Activated naive CD4-positive, alpha-beta T cell treated with anti-CD3 and anti-CD28 coated beads, Interleukin-2, amount 50 U/mL, for 16 hours (primary cell): ENCODE results near the gene XBP1.
A peak's percentile ranks its signal among the peaks of the same experiment; 100 is the strongest.
"Not testable (repeated sequence)": the region's sequence is repeated elsewhere in the genome, so short reads cannot be mapped to it uniquely, and the experiment has no call there.

Experiments
- DNase-seq: peaks from one replicate; pipeline ENCODE4 v3.0.0-alpha.2; 2020

The XBP1 gene

GRCh38 chr22:28817919-28818859, 17.8 kb upstream of the XBP1 start:
- no peak for DNase-seq

DNA sequence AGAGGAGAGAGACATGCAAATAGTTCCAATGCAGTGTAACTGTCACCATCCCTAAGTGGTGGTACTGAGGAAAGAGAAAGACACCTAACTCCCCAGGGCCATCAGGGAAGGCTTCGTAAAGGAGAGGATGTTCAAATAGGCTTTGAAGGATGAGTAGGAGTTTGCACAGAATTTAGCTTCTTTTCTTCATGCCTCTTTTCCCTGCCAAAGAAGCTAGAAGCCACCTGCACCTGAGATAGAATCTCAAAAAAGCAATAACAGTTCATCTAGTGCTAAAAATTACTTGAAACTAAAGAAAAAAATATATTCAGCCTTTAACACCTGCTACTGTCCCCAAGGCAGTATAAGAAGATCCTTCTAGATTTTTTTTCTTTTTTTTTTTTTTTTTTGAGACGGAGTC, 16.7 kb upstream of the XBP1 start:
- DNase-seq, result no peak

- DNase-seq, result no peak
Observed at GRCh38 chr22:28815729-28816128, 15.4 kb upstream of the XBP1 start.

- no peak for DNase-seq
Observed at GRCh38 chr22:28815111-28815510, 14.7 kb upstream of the XBP1 start.

GRCh38 chr22:28813772-28814518, 13.6 kb upstream of the XBP1 start:
- DNase-seq, result no peak

DNA sequence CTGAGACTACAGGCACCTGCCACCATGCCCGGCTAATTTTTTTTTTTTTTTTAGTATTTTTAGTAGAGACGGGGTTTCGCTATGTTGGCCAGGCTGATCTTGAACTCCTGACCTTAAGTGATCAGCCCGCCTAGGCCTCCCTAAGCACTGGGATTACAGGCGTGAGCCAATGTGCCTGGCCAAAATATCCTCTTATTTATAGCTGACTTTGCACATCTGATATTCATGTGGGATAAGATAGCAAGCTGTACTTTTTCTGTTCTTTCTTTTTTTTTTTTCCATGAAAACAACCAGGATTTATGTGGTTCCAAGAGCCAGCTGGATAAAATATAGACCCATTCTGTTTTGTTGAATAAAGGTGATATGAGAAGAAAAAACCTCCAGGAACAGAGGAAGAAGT, 12.1 kb upstream of the XBP1 start:
- DNase-seq, result no peak

GRCh38 chr22:28810821-28811491, 10.6 kb upstream of the XBP1 start:
- no peak for DNase-seq

DNA sequence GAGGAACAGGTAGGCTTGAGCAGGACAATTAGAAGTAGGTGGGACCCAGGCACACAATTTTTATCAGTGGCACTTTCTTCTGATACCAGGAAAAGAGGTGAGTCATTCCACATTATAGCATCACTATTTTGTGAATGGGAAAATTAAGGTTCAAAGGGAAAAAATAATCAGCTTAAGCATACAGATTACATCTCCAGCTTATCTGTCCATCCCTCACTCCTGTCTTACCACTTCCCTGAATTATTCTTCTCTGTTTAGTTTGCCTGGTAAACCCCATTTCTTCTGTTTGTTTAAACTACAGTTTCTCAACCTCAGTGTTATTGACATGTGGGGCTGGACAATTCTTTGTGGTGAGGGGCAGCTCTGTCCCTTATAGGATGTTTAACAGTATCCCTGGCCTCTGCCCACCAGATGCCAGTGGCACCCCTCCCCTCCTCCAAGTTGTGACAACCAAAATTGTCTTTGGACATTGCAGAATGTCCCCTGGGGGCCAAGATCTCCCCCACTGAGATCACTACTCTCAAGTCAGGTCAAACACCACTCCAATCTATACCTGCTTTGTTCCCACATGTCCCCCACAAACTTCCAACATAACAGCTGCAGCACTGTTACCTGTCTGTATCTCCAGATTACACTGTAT, 8.5 kb upstream of the XBP1 start:
- DNase-seq, result no peak

GRCh38 chr22:28805426-28805825, 5.1 kb upstream of the XBP1 start:
- DNase-seq, result not testable (repeated sequence)

- no peak for DNase-seq
Observed at GRCh38 chr22:28802595-28803123, 2.3 kb upstream of the XBP1 start.

DNA sequence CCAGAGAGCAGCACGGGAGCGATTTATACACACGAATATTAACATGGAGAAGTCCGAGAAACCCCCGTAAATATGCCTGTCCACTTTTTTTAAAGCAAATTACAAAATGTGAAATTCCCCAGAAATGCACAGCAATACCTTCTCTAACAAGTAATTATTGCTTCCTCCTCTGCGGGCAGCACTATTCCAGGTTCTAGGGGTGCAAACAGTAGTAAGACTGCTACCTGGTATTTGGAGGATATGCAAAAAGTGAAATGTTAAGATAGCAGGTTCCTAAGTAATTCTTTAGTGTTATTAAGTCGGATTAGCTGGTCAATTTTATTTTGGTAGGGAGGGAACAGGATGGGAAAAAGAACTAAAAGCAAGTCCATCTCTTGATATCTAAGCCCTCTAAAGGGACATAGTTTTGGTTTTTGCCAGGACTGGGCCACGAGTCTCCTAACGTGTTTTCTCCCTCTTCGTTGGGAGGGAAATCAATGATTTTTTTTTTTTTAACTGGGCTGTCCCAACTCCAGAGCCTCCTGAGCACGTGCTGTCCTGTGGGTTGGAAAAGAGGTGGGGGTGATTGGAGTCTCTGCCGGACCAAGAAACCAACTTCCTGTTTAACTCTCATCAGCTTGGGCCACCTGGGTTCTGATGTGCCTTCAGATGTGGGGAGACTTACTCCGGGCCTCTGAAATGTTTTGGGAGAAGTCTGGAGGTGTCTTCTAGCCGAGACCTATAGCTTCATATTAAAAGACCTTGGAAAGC, 1.7 kb upstream of the XBP1 start:
- DNase-seq, result no peak

GRCh38 chr22:28799606-28800307, 612 bp downstream of the XBP1 start:
- no peak for DNase-seq

DNA sequence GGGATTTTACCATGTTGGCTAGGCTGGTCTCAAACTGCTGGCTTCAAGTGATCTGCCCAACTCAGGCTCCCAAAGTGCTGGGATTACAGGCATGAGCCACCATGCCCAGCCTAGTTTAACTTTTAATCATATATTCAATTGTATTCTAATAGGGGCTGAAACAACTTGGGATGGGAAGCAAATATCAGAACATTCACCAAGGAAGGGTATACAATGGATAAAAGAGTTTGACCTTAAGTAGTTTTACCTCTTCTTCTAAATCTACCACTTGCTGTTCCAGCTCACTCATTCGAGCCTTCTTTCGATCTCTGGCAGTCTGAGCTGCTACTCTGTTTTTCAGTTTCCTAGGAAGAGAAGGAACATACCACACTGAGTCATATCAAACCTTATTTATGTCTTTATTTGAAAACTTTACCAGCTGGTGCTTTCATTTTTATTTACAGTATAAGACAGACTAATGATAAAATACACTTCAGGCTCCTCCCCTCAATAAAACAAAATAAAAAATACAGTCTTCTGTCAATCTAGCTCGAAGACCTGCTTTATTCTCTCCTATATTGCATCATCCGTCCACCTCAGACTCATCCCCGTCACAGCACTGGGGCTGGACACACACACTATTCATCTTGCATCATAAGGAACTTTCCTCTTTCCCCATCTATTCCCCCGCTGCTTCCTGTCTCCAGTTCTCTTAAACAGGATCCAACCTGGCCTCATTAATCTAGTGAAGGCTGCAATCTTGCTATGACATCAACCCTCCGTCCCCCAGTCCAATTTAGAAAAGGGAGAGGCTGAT, 1.4 kb downstream of the XBP1 start:
- DNase-seq, result peak; percentile 35

- no peak for DNase-seq
Observed at GRCh38 chr22:28795932-28796856, 4.2 kb downstream of the XBP1 start.

DNA sequence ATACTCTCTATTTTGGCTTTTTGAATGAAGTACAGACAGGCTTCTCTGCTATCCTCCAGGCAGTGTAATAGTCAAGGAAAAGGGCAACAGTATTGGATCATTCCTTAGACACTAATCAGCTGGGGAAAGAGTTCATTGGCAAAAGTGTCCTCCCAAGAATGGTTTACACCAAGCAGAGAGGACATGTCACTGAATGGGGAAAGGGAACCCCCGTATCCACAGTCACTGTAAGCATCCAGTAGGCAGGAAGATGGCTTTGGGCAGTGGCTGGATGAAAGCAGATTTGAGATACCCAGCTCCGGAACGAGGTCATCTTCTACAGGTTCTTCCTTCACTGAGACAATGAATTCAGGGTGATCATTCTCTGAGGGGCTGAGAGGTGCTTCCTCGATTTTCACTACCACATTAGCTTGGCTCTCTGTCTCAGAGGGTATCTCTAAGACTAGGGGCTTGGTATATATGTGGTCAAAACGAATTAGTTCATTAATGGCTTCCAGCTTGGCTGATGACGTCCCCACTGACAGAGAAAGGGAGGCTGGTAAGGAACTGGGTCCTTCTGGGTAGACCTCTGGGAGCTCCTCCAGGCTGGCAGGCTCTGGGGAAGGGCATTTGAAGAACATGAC, 5.2 kb downstream of the XBP1 start:
- no peak for DNase-seq

GRCh38 chr22:28793976-28794584, 6.3 kb downstream of the XBP1 start:
- DNase-seq, result no peak

DNA sequence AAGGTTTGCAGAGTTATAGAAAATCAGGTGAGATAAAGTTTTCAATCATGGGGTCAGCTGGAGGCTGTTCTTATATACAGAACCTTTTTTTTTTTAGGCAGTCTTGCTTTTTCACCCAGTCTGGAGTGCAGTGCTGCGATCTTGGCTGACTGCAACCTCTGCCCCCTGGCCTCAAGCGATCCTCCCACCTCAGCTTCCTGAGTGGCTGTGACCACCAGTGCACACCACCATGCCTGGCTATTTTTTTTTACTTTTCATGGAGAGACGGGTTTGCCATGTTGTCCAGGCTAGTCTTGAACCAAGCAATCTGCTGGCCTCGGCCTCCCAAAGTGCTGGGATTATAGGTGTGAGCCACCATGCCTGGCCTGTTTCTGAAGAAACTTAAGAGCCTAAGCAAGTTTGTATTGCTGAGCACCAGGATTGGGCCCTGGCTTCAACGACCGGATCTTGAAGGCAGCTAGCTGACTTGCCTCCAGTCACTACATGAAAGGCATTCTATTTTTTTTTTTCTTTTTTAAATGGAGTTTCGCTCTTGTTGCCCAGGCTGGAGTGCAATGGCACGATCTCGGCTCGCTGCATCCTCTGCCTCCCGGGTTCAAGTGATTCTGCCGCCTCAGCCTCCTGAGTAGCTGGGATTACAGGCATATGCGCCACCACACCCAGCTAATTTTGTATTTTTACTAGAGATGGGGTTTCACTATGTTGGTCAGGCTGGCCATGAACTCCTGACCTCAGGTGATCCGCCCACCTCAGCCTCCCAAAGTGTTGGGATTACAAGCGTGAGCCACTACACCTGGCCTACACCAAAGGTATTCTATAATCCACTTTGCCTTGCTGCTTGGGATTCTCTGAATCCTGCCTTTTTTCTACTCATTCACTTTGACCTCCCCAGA, 7.6 kb downstream of the XBP1 start:
- DNase-seq, result no peak
